NAMALWA (cell line): ENCODE results near the gene ABHD16A.

ENCODE experiments used
- DNase-seq: peaks from one replicate; pipeline ENCODE4 v3.0.0-alpha.2; 2015; ENCODE audit warnings: low spot score

Gene ABHD16A

GRCh38 chr6:31689249-31690110, 13.6 kb downstream of the ABHD16A start:
- no peak for DNase-seq

DNA sequence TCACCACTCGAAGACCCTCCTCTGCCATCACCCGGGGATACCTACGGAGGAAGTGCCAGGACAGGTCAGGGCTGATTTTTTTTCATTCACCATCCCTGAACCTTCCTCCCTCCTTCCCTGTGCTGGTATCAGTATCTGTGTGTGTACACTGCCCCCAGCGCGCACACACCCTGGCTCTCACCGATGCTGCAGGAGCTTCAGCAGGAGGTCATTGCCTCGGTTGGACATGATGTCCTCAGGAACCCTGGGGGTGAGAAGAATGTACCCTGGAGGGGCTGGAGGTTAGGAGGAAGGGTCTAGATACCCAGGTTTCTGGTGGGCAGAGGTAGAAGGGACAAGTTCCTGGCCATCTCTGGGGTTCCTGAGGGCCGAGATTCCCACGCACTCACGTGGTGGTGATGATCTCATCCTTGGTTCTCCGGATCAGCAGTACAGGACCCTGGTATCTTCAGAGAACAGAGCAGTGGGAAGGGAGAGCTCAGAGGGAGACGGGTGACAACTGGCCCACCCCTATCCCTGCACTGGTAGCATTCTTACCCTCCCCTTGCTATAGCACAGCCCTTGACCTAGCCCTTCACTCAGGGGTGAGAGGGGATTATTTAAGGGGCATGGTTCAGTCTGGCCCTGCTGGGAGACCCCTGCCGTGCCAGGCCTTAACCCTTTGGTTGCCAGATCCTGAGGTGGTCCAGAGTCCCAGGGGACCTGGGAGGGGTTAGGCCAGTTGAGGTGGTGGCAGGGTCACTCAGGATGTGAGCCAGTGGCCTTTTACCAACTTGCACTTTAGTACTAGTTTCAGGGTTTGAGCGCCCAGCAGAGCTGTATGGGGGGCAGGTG, 15.0 kb downstream of the ABHD16A start:
- DNase-seq, result no peak

DNA sequence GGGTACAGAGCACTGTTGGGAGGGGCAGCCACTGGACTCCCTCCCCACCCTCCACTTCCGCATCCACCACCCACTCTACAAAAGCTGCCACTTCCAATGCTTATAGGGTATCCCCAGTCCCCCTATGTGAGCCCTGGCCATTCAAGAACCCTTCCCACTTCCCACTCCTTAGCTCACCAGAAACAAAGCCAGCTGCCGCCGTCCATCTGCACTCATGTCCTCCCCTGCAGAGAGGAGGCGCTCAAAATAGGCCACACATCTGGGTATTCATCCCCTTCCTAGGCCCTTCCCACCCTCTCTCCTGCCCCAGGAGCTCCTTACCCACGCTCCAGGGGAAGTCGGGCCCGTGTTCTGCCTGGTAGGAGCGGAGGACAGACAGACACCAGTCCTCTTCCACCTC, 15.8 kb downstream of the ABHD16A start:
- no peak for DNase-seq

DNA sequence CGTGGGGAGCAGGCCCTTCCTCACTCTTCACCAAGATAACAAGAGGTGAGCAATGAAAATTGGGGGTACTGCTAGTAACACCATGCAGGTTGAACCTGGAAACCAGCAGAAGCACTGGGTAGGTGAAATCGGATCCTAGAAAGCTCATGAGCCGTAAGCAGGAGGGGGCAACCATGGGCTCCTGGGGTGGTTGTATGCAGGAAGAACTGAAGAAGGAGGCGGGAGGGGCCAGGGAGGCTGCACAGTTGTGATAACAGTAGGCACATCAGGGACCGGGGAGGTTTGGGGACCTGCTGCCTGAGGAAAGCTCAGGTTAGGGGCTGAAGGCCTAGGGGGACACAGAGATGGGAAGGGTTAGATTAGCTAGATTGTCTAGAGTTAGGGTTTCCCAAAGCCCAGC, 16.6 kb downstream of the ABHD16A start:
- DNase-seq, result no peak

GRCh38 chr6:31683591-31683990, 19.5 kb downstream of the ABHD16A start:
- DNase-seq, result no peak

DNA sequence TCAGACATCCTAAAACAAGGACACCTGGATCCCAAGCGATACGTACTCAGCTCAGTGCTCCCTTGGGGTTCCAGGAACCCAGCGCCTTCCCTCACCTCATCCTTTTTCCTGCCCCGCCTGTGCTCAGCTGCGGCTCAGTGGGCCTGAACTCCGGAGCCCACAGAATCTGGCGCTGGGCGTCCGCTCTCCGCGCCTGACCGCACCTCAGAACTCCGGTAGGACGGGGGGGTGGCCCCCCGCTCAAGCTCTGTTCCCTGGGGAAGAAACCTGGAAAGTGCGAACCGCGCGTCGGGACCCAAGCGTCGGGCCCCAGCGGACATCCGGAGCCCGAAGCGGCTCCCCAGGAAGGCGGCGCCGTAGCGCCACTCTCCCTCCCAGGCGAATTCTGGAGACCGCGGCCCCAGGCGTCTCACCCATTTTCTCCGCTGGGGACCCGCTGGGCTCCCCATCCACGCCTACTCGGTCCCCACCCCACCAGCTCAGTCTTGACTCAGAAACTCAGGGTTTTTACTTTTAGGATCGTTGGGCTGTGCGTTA, 21.9 kb downstream of the ABHD16A start:
- no peak for DNase-seq

DNA sequence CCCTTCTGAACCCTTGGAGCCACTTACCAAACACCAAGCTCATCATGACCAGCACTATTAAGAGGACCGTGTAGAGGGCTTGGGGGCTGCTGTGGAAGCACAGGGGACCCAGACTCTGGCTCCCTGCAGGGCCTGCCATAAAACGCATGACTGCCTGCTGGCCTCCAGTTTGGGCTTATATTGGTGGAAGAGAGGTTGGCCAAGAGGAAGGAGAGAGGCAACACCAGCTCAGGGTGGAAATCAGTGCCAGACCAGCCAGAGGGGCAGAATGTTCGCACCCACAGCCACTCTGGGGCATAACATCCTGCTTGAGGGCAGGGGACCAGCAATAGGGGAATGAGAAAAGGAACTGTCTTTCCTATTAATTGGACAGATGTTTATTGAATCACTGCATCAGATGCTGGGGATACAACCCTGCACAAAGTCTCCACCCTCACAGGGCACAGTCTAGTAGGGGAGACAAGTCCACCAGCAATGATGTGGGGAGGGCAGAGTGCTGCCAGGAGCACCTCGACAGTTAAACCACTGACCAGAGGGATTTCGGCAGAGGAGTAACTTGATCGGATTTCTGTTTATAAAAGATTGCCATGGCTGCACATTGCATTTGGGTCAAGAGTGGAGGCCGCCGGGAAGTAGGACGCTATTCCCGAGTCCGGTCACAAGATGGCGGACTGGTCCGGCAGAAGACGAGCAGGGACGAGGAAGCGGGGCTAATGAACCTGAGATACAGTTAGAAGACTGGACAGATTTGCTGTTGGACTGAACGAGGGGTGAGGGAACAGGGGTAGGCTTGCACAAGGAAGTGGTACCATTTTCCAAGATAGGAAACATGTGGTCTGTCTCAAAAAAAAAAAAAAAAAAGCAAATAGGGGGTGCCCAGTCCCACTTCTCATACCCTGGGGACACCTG, 22.6 kb downstream of the ABHD16A start, which contains the start of gene LY6G5C:
LY6G5C (minus strand) TSS at position 842 of the 909 bp plus-strand sequence; CDS start at position 148, 694 bp downstream.
- DNase-seq, result peak; percentile 58

DNA sequence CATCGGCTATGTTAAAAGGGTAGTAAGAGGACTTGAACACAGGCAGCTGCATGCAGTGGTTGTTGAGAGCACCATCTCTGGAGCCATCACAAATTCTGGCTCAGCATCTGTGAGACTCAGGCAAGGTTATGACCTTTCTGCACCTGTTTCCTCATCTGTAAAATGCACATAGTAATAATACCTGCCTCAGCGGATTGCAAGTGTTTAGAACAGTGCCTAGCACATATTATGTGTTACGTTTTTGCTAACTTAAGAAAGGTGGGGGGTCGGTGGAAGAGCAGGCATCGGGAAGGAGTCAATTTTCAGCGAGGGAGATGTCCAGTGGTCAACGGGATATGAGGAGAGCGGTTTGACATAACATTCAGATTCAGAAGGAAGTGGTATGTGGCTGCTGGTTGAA, 25.2 kb downstream of the ABHD16A start:
- DNase-seq, result no peak

DNA sequence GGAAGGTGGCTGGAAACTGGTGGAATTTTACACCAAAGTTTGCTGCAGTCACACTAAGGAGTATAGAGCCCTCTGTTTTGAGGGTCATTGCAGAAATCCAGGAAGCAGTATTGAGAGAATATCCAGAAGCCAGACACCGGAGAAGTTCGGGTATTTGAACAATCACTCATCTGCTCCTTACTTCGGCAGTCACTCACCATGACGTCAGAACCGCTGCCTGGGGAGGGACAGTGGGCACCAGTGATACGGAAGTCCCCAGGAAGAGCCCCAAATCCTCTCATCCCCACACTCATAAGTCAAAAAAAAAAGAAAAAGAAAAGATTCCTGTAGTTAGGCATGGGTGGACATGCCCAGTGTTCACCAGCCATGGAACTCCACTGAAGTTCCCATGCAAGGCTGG, 26.2 kb downstream of the ABHD16A start:
- DNase-seq, result no peak

GRCh38 chr6:31676322-31676903, 26.7 kb downstream of the ABHD16A start:
- DNase-seq, result peak; percentile 29

DNA sequence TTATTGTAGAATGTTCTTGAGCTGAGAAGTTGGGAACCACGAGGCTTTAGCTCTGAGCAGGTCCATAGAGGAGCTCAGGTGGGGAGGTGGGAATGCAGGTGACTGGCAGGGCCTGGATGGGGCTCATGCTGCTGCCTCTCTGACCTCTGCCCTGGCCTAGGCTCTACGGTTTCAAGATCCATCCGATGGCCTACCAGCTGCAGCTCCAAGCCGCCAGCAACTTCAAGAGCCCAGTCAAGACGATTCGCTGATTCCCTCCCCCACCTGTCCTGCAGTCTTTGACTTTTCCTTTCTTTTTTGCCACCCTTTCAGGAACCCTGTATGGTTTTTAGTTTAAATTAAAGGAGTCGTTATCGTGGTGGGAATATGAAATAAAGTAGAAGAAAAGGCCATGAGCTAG, 33.4 kb downstream of the ABHD16A start, which contains the start of gene LY6G5B:
LY6G5B (plus strand) TSS at position 301 of the 400 bp plus-strand sequence. CDS start 975 bp downstream, outside the sequence.
- no peak for DNase-seq

GRCh38 chr6:31666337-31666965, 36.7 kb downstream of the ABHD16A start:
- DNase-seq, result no peak

DNA sequence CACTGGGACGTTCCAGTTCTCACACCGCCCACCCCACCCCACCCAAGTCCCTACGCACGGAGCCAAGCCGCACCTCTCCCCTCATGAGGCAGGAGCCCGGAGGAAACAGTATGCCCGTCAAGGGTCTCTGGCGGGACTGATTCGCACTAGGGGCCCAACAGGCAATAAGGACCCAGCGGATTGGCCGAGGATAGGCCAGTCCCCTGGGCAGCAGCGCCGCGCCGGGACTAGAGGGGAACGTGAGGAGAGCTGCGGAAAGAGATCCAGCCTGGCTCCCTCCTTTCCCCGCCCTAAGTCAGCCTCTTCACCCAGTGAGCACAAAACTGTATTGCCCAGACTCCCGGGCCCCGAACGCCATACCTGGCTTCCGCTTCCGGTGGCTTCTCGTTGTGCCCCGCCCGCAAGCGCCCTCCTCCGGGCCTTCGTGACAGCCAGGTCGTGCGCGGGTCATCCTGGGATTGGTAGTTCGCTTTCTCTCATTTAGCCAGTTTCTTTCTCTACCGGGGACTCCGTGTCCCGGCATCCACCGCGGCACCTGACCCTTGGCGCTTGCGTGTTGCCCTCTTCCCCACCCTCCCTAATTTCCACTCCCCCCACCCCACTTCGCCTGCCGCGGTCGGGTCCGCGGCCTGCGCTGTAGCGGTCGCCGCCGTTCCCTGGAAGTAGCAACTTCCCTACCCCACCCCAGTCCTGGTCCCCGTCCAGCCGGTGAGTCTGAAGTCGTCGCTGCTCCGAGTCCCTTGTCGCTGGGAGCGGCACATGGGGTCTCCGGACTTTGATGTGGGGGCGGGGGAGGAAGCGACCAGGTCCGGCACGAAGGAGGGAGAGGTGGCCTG, 37.4 kb downstream of the ABHD16A start, which contains the start of gene CSNK2B:
CSNK2B (plus strand) TSS at position 580 of the 836 bp plus-strand sequence. CDS start 752 bp downstream, outside the sequence.
- peak; percentile 99 for DNase-seq

DNA sequence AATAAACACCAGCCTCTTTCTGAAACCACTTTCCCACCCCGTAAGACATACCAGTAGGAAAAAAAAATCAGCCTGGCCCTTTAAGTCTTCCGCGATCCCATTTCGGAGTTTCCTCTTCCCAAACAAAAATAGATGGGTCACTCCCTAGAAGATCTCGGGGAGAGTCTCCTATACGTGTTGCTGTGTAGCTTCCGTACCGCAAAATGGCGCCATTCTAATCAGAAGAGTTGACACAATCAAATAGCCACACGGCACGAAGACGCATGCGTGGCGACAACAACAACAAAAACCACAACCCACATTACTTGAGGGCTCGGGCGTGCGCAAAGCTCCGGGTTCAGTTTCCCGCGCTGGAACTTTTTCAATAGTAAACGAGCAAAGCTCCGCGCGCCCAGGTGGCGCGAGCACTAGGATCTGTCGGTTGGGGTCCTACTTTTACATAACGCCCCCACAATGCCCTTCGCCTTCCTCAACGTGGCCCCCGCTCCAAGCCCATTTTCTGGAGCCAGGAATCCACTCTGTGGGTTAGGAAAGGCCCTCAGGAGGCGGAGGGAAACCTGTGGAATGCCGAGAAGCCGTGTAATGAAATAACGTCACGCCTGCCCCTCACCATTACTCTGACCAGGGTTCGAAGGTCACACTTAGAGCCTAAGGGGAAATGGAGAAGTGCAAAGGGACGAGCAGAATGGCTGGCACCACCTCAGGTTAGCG, 38.2 kb downstream of the ABHD16A start, which contains the start of gene GPANK1:
GPANK1 (minus strand) TSS at position 208 of the 711 bp plus-strand sequence. CDS start 519 bp downstream, outside the sequence.
- DNase-seq, result peak; percentile 97

DNA sequence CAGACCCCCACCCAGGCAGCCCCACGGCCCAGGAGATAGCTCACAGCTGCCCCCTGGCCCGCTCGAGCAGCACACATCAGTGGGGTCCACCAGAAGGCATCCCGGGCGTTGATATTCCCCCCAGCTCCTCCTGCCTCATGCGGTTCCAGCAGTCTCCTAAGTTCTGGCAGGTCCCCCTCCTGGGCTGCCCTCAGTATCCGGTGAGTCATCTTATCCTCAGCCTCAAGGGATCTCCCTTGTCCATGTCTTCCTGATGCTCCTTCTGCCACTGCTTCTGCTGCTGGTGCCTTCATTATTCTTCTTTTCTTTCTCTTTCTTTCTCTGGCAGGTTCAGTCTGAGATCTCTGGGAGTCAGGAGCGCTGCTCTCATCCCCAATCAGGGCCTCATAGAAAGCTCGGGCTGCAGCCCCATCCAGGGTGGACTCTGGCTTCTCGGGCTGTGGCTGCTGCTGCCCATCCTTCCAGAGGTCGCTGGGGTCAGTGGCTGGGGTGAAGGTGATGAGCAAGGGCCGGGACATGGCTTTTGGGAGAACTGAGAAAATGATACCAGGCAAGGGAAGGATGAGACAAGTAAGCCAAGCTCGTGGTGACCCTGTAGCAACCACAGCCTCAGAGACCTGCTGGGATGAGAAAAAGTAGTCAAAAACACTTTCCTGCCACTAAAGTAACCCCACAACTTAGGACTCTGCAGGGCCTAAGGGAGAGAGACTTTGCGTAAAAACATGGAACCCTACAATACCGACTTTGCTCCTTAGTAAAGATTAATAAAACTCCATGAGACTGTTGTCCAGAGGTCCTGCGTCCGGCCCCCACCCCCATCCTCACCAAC, 38.9 kb downstream of the ABHD16A start:
- DNase-seq, result peak; percentile 23

DNA sequence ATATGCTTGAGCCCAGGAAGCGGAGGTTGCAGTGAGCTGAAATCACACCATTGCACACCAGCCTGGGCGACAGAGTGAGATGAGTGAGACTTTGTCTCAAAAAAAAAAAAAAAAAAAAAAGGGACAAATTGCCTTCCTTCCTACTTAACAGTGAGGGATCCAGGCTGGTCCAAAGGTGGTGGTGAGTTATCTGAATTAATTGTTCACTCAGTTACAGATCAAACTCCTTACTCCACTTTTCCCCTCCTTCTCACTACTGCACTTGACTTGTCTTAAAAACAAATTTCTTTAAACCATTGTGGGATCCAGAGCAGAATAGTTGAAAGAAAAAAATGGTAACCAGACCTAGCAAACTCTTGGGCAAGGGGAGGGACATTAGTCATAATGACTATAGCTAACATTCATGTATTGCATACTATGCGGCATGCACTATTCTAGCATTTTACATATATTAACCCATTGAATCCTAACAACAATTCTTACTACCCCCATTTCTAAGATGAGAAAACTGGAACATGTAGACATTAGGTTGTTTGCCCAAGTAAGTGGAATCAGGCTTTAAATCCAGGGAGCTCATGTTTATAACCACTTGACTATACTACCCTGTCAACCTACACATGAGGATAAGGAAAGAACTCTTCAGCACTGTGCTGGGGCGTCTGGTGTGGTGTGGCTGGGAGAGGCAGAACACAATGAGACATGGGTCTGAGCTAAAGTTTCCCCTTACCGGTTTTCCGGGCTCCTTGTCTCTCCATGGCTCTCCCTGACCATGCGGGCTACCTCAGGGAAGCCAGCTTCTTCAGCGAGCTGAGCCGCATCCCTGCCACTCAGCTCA, 39.8 kb downstream of the ABHD16A start:
- peak; percentile 24 for DNase-seq
